HG02852 (cell line): Measurements from ENCODE around the gene WDFY2.

Experiments used
- ATAC-seq: cut with Tn5 transposase; IDR thresholded peaks from one replicate; pipeline ENCODE4 v1.9.1; 2021; ENCODE audit warnings: mild to moderate bottlenecking, moderate library complexity; ENCODE audit not compliant: unreplicated experiment

Gene WDFY2

GRCh38 chr13:51599444-51600176 lies 15.3 kb downstream of the WDFY2 start:
- ATAC-seq = no peak

DNA sequence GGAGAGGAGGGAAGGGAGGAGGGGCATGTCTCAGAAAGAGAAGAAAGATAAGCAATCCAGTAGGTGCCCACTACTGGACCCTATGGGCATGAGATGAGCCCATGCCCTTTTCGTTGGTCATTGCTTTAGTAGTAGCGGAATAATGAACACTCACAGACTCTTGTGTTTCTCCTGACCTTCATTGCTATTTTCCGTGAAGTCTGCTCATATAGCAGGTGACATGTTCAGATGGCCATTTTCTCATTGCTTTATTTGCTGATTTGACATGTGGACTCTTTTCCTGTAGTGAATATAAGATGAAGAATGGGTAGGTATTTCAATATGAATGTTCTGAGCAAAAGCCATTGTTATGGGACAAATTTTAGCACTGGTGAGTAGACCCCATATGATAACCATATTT lies 16.4 kb downstream of the WDFY2 start:
- ATAC-seq = no peak

DNA sequence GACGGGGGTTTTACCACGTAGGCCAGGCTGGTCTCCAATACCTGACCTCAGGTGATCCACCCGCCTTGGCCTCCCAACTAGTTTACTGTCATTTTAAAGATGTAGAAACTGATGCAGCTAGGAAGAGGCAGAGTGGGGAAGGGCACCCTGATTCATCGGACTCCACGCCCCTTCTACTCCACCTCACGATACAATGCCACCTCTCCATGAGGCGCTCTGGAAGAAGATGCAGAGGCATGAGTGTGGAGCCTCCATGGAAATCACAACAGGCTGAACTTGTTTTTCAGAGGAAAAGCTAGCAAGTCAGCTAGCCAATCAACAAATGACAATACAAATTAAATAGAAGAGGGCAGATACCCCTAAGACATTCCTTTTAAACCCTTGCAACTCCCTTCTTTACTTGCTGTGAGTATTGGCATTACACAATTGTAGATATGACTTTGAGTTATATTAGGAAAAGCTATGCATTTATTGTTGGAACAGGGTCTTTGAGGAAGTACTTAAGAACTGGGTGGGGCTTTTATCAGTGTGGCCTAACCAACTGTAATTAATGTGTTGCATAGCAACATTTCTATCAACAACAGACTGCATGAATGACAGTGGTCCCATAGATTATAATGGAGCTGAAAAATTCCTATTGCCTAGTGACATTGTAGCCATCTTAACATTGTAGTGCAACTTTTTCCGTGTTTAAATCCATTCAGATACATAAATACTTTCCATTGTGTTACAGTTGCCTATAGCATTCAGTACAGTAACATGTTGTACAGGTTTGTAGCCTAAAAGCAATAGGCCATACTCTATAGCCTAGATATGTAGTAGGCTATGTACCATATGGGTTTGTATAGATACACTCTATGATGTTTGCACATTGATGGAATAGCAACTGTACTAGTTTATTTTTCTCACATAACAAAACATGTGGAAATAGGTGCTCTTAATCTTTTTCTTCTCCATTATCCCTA lies 17.6 kb downstream of the WDFY2 start:
- no peak for ATAC-seq

DNA sequence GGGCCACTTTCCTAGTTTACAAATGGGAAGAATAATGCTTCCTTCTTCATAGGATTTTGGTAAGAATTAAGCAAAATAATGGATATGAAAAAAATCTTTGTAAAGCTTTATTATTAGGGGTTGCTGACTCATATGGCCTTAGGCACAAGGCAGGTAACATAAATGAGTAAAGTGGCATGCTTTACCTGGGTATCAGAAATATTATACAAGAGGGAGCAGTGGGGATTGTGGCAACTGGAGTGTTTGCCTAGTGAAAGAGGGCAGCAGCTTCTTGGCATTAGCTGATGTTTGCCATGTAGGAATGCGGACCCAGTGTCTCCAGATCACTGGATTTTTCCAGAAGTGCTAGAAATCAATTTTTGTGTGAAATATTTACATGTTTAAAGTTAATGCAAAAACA lies 19.5 kb downstream of the WDFY2 start:
- no peak for ATAC-seq

DNA sequence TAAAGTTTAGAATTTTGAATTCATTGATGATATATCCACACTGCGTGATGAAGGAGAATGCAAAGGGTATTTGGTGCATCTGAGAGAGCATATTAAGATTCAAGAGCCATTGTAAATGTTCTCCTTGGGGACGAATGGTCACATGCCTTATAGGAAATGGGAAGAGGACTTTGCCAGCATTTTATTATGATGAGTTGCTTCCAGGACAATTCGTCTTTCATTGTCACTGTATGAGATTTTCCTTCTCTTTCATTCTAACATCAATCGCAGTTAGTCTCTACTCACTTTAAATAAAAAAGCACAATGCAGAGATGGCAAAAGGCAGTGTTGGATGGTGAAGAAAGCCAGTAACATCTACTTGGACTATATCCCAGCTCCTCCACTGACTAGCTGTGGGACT lies 21.4 kb downstream of the WDFY2 start:
- ATAC-seq = no peak

DNA sequence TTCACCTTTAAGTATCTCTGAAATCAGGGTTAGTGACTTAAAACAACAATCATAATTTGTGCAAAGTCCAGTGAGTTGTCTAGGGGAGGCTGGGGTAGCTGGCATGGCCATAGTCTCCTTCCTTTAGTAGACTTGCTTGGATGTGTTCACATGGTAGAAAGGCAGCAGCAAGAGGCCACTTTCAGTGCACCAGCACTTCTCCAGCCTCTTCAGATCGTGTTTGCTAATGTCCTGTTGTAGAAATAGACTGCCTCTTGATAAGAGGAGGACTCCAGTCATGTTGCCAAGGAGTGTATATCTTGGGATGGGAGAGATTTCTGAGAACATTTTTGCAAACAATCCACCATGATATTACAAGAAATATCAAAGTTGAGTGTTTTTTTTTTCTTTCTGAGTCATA lies 22.9 kb downstream of the WDFY2 start:
- no peak for ATAC-seq

GRCh38 chr13:51608857-51609406 lies 24.7 kb downstream of the WDFY2 start:
- ATAC-seq = no peak

DNA sequence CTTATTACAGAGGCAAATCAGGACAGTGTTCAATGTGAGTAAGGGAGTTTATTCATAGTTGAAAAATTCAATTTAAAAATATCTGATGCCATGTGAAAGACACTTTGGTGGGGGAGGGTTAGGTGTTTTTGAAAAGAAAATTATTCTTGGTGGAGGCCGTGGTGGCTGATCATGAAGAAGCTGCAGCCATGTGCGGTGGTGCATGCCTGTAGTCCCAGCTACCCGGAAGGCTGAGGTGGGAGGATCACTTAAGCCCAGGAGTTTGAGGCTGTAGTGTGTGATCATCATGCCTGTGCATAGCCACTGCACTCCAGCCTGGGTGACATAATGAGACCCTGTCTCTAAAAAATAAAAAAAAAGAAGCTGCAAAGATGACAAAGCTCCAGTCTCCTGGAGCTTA lies 28.6 kb downstream of the WDFY2 start:
- ATAC-seq = no peak

DNA sequence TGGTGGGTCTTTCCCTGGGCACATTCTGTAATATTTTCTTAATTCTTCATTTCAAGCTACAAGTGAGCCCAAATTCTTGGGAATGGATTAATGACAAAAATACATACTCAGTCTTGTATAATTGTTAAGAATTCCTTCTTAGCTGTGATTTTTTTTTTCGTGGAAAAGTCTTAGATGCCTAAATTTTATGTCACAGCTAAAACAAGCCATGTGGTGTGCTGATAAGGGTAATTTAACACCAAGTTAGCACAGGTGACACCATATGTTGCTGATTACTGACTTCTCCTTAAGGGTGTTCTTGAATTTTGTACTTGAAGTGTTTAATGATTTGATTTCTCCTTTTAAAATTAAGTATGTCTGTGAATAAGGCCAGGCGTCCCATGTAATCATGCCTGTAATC lies 29.3 kb downstream of the WDFY2 start:
- ATAC-seq = no peak

- peak; percentile 85 for ATAC-seq
These were observed 30.1 kb downstream of the WDFY2 start for GRCh38 chr13:51614350-51614786.

- no peak for ATAC-seq
These were observed 34.4 kb downstream of the WDFY2 start for GRCh38 chr13:51618626-51619025.

- ATAC-seq = peak; percentile 59
These were observed 35.4 kb downstream of the WDFY2 start for GRCh38 chr13:51619614-51620013.

DNA sequence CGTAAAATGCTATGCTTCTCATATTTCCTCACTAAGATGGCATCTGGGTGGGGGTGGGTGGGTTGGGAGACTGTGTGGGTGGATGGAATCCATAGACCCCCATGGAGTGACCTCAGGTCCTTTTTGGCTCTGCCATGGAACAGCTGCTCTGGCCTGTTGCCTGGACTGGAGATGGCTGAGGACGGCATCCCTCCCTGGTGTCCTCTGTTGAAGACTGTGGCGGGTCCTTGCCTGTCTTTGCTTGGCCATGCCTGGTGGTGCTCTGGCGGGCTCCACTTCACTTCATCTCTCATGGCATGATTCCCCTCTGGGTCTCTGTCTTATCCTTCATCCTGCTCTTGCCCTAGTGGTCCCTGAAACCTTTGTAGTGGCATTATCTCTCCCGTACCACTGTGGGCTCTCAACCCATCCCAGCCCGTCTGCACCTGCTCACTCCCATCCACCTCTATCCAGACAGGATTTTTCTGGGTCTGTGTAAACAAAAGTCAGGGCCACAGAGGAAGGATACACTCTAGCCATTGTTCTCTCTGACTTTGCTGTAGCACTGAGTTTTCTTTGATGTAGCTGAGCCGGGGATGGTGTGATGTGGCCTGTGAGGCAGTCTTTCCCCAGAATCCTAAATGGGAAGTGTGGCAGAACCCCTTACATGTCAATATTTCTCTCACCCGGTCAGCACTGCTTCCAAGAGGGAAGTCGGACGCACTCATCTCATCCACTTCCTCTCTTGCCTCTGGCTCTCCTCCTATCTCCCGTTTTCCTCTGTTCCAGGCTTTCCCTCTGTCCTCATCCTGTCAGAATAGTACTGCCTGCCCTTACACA lies 36.1 kb downstream of the WDFY2 start:
- no peak for ATAC-seq

DNA sequence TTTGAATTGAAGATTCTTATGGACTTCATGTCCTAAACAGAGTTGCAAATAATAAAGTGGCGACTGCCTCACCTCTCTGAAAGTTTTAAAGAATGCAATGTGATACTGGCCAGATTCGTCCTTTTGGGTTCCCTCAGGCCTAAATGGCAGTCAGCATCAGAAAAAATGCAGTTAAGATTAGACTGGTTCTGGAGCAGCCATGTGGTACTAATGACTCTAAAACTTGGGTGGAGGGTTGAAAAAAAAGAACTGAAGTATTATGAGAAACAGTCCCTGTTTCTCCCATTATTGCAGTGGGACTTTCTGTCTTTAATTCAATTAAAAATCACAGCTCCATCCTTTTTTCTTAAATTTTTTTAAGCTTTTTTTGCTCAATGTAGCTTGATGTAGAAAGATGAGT lies 37.3 kb downstream of the WDFY2 start:
- no peak for ATAC-seq

DNA sequence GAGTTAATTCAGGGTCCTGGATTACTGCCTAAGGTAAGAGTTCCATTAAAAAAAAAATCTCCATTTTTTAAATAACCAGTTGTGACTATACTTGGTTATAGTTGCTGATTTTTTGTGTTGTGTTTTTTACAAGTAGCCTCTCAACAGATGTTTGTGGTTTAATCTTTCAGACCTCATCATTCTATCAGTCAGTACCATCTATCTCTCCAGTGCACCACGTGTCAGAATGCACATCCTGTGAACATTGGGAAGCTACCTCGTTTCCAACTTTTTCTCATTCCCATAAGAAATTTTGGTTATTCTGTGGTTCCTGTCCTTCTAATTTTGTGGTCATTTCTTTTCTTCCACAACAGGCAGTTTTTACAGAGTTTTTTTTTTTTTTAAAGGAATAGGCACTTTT lies 39.2 kb downstream of the WDFY2 start:
- ATAC-seq = no peak

DNA sequence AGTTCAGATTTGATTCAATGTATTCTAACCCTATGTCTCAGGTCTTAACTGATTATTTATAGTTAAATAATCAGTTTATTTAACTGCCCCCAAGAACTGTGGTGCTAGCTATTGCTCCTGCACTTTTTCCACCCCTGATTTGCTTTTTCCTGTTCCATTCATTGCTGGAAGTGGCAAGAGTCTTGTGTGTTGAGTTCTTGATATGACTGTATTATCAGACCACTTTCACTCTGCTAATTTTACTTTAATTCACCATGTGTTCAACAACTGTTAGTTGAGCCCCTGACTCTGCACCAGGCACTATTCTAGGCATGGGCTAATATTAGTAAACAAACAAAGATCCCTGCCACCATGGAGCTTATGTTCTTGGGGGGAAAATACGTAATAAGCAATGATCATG lies 39.9 kb downstream of the WDFY2 start:
- ATAC-seq = no peak

DNA sequence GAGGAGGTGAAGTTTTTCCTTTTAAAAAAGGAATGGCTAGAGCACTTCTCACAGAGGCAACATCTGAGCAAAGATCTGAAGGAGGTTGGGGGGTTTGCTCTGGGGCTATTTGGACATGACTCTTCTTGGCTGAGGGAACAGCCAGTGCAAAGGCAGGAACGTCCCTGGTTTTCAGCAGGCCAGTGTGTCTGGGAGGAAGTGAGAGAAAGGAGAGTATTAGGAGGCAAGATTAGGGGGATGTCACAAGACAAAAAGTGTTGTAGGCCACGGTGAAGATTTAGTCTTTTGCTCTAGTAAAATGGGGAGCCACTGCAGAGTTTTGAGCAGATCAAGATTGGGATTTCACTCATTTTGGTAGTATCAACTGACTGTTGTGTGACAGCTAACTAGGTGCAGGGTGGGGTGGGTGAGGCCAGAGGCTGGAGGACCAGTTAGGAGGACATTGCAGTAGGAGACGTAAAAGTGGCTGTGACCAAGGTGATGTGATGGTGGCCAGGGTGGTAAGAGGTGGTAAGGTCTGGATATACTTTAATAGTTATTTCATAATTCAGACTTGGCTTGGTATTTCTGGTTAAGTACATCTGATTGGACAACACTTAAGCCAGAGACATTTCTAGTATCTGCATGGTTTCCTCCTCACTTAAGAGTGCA lies 40.6 kb downstream of the WDFY2 start:
- ATAC-seq = no peak

GRCh38 chr13:51625555-51626345 lies 41.5 kb downstream of the WDFY2 start:
- no peak for ATAC-seq

DNA sequence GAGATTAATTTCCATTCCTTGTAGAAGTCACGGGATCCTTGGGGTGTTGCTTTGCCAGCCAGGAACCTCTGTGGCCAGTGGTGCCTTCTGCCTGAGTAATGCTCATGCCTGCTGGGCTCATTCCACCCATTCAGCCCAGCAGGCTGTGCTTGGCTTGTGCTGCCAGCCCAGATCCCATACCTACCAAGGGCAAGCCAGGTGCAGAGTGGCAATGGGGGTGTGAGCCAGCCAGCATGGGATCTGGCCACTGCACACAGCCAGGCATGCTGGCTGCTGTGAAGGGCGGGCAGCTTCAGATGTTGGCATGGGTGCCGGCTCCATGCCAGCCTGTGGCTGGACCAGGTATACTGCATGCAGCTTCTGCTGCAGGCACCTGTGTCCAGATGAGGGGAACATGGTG lies 42.5 kb downstream of the WDFY2 start:
- ATAC-seq = no peak
